Activated CD8-positive, alpha-beta memory T cell treated with anti-CD3 and anti-CD28 coated beads for 24 hours (primary cell): ENCODE data around the gene TEAD1.

ENCODE experiments used
- DNase-seq: peaks from one replicate; pipeline ENCODE4 v3.0.0-alpha.2; 2020

TEAD1 gene

DNA sequence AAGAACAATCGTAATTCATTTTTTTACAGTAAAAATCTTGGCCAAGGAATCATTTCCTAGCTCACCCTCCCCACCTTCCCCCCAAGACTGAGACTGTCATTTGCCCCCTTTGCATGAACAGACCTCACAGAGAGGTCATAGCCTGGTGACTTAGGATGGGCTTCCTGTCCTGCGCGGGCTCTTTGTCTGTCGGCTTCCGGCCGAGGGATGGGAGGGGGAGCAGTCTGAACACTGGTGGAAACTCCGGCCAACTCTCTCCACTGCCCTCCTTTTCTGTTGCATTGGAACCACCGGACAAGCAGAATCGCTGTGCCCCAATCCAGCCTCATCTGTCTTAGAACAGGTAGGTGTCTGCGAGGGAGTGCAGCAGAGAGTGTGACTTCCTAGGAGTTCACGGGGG, 41.7 kb downstream of the TEAD1 start:
- DNase-seq: no peak

DNA sequence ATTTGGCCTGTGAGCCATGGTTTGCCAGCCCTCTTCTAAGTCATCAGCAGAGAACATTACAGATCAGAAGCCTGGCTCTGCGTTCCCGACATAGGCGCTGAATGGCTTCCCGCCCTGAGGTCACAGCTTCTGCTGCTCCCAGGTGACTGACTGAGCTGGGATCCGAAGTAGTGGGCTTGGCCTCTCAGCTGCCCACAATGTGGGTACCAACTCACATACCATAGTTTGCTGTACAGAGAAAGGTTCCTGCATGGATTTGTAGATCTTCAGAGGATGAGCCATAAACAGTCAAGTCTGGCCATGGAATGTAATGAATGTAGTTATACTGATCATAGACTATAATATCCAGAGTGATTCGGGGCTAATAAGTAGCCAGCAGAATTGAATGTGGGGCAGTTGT, 42.6 kb downstream of the TEAD1 start:
- no peak for DNase-seq

DNA sequence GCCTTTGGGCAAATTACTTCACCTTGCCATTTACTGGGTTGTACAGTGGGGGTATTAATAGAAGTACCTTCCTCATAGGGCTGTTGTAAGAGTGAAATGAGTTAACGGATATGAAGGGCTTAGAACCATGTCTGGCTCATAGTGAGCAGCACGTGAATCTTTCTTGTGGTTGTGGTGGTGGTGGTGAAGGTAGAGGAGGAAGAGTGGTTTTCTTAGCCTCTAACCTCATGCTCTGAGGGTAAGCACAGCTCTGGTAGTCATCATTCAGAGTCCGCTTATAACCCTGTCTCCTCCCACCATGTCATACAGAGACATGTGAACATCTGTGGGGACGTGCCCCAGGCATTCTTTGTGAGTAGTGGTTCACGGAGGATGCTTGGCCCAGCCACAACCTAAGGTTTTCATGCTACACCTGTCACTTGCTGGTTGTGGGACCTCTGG, 43.6 kb downstream of the TEAD1 start:
- peak; percentile 60 for DNase-seq

DNA sequence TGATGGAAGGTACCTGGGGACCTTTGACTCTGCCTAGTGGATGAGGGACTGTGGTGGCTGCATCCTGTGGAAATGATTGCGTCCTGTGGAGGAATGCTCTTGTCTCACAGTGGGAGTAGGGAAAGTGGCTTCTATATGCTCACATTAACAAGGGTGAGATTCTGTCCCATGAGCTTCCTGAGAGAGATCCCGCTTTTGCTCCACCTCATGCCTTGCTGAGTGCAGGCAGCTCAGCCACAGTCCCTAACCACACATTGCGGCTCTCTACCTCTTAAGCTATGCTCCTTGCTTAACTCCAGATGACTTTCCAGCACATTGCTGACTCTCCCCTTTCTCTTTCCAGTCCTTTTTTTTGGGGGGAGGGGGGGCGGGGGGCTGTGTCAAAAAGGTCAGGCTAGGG, 45.0 kb downstream of the TEAD1 start:
- DNase-seq: no peak

DNA sequence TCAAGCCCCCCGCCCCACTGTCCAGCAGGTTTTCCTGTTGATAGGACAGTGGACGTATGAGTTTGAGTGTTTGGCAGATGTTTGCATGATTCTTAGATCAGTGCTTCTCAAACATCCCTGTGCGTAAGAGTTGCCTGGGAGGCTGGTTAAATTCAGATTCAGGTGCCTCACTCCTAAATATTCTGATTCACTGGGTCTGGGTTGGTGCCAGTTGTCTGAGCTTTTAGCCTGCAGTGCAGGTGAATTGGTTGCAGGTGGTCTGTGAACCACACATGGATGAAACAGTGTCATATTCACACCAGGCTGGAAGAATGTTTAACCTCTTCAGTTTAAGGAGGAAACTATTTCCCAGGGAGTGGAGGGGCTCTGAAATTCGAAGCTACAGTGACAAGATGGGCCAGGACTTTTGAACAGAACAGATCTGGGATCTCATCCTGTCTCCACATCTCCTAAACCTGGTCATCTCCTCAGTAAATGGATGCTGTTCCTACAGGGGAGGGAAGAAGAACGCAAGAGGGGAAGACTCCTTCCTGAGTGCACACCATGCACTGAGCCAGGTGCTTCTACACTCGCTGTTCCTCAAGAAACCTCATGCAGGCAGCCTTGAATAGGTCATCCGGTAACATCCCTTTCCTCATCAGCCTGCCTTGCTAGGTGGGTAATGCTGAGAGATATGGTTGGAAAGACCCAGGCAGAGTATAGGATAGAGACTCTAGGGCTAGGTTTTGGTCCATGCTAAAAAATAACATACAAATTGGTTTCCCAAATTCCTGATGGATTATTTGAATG, 47.8 kb downstream of the TEAD1 start:
- no peak for DNase-seq

DNA sequence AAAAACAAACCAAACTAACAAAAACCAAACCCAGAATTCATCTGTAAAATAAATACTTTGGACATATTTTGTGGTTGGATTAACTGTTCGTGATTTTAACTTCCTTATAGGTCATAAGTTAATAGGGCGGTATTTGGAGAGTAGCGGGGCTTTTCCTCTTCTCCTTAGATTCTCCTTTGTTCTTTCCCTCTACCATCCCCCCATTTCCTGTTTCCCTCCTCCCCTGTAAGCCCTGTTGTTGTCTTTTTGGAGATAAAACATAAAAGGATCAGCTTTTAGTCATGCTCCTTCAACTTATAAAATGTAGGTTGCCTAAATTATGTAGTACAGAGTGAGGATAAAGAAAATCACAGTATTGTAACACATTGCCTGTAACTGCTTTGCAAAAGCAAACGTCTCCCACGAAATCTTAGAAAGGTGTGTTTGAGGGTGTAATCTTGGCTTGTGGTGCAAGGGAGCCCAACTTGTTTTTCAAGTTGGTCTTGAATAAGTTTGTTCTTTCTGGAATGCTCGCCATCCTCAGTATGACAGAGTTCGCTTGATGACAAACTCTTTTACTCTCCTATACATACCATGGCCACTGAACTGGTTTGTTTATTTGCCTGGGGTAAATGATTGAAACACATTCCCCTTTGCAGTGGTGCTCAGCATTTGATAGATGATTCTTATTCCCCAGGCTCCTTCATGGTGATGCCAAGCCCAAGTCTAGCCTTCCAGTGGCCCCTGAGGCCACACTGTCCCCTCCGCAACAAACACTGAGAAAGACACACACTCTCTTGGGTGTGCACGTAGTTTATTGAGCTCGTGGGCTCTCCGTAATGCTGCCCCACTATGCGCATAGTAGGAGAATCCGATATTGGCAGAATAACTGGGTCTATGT, 49.4 kb downstream of the TEAD1 start:
- DNase-seq: no peak

DNA sequence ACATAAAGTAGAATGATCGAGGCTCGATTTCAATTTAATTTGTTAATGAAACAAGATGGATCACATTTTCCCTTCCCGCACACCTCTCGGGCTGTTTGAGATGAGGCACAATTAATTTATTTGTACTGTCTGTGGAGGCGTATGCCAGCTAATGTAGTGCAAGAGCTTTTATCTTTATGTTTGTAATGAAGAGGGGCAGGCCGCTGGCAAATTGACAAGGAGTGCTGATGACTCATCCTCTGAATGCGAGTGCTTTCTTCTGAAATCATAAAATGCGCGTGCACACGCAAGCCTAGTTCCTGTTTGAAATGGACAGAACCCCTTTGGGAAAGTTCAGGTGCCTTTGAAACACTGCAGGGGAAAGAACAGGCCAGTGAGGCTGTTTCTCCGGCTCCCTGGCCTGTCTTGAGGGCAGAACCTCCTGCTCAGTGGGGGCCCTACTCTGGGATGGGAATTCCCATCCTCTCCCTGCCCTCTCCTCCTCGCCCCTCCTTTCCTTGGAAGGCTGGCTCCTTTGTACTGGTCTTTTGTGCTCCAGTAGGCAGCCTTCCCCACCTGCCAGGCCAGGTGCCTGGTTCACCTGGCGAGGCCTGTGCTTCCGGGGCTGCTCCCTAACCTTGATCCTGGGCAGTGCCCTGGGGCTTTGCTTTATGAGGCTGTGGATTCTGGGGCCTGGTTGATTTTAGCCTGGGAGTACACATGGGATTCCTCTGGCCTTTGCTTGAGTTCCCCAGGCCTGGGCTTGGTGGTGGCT, 50.3 kb downstream of the TEAD1 start:
- no peak for DNase-seq

DNA sequence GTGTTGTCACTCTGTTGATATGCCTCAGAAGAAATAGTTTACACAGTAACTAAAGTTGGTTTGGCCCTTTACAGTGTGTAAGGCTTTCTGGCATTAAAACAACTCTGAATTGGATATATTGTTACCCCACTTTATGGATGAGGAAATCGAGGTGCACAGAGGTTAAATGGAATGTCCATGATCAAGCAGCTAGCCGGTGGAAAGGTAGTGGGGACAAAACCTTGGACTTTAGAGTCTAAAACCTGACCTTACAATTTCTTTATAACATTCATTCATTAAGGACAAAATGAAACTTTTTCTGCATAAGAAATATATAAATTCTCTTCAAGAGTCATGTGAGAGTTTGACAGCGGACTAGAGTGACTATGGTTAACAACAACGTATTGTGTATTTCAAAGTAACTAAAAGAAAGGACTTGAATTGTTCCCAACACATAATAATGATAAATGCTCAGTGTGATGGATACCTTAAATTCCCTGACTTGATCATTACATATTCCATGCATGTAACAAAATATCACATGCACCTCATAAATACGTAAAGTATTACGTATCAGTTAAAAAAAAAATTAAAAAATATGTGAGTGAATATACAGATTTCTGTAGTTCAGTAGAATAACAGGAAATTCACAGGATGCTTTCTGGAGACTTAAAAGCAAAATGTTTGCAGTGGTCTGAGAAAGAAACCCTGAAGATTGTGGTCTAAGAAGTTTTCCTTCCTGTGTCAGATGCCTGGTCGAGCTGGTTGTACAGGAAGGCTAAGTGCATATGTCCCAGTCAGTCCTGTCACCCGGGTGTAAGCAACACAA, 51.0 kb downstream of the TEAD1 start:
- no peak for DNase-seq

DNA sequence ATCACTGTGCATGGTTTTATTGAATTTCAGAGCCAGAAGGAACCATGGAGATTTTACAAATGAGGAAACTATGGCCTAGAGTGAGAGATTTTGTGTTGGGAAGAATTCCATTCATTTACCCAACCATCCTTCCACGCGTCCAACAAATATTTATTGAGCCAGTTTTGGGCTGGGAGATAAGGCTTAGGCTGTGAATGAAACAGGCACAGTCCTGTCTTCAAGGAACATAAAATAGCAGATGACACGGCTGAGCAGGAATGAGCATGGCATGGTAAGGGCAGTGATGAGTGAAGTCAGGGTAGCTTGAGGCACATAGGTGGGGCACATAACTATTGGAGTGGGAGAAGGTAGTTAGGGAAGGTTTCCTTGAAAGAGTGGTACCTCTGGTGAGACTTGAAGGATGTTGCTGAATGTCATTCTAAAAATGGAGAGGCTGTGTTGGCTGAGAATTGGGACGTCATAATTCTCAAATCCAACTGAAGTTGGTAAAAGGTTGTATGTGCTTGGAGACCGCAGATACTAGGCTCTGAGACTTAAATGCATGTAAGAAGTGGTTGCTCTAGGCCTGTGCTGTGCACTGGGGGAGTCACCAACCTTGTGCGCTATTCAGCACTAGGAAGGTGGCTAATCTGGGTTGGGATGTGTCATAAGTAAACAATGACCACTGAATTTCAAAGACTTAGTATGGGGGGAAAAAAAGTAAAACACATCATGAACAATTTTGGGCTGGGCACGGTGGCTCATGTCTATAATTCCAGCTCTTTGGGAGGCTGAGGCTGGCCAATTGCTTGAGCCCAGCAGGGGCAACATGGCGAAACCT, 51.9 kb downstream of the TEAD1 start:
- DNase-seq: no peak

DNA sequence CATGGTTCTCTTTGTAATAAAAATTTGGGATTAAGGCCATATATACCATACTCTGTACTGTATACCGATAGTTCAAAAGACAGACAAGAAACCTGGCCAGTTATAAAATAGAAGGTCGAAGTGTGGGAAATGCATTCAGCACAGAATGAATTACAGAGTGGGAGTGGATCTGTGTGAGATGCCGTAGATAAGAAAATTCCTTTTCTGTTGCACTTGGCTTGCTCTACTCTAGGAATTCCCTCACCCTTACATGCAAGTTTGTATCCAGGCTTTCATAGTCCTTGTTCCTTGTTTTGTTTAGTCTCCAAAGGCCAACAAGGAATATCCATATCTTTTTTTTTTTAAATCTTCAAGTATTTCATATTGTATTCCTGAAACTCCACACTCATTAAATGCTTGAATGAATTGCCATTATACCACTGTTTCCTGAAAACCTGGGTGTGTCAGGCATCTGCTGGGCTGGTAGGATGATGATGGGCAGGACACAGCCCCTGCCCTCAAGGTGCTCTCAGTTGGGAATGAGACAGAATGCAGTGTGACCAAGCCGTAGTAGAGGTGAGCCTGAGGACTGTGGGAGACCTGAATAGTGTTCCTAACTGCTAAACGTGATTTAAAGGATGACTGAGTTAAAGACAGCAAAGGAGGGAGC, 53.5 kb downstream of the TEAD1 start:
- DNase-seq: no peak

DNA sequence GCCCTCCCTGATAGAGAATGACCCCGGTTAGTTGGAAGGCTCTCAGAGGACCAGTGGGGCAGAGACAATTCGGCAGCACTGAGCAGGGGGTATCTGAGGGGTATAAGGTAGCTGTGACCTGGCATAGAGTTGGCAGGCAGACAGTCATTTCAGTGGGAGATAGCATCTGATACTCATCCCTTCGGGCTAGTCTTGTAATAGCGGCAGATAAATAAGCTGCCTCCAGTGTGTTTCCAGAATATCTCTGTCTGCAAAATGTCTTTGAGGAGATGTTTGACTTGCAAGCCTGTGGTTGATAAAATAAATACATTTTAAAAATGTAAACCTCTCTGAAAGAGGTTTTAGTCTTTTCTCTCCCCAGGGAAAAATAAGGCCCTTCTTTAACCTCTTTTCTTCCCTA, 54.2 kb downstream of the TEAD1 start:
- no peak for DNase-seq

DNA sequence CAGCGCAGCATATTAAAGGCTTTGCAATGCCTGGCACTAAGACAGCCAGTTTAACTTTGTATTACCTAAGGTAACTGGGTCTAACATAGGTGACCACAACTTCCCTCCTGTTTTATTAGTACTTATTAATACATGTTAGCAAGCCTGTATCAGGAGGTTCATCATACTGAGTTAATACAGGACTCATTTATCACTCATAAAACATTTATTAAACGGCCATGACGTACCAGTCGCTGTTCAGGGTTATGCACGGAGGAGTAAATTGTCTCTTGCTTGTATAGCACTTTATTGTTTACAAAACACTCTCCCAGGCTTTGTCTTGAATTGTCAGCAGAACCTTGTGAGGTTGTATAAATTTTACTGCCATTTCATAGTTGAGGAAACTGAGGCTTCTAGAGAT, 55.7 kb downstream of the TEAD1 start:
- DNase-seq: no peak

DNA sequence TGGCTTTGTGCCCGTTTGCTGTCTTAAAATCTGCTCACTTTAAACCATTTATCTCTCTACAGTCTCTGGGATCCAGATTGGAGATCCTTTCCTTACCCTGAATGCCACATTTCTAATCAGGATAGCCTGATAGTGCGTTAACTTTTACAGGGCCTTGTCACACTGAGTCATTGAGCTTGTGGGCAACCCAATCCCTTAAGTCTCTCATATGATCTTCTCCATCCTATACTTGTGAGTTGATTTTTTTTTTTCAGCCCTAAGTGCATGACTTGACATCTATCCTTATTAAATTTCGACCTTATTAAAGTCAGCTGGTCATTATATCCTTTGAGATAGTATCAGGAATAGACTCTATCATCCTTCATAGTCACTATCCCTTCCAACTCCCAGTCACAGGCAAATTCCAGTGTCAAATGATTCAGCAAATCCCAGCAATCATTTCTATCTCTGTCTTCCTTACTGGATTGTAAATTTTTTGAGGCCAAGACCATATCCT, 57.7 kb downstream of the TEAD1 start:
- no peak for DNase-seq

DNA sequence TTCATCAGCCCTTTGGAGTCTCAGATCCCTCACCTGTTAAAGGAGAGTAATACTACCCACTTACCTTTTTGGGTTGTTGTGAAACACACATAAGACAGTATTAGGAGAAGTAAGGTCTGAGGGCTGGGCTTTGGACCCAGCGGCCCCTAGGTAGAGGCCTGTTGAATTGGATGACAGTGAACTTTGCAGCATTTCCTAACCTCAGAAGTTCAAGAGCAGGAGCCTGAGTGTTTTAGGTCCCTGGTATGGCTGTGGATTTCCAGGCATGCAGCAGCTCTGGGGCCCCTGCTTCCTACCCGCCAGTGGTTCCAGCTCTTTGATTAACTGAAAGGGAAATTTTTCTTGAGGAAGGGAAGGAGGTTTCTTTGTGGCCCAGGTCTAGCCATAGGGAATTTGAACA, 58.9 kb downstream of the TEAD1 start:
- no peak for DNase-seq

DNA sequence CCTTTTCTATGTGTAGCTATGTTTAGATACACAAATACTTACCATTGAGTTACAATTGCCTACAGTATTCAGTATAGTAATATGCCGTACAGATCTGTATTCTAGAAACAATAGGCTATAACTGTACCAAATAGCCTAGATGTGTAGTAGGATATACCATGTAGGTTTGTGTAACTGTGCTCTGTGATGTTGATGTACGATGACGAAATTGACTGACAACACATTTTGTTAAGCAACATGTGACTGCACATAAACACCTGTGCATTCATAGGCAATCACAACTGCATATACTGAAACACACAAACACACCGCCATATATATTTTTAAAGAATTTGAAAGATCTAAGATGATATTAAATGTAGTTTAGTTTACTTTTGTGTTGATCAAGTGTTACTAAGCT, 60.4 kb downstream of the TEAD1 start:
- DNase-seq: no peak

DNA sequence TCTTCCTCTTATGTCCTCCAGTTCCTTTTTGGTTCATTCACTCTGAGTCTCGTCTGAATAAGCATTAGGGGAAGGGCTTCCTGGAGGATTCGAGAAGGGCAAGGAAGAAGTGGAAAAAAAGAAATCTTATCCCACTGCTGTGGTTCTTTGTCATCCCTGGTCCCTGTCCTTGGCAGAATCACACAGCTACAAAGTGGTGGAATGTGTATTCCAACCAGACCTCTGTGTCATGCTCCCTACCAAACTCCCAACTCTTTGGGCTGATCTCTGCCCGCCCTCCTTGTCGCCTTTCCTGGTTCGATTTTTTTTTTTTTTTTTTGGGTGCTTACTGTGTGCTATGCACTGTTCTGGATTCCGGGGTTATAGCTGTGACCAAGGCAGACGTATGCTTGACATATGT, 61.0 kb downstream of the TEAD1 start:
- no peak for DNase-seq

DNA sequence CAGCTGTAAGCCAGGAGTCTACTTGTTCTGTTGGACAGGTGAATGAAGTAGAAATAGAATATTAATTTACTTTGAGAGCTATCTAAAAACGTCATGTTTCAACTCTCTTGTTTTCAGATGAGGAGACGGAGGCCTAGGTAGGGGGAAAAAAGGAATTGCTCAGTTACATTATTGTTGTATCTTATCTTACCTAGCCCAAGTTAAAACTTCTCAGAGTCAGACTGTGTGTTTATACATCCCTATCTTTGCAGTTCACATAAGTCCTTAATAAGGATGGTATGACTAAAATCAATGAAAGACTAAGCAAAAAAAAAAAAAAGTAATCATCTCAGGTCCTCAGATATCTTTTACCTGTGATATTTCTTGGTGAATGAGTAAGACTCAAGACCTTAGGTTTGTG, 62.8 kb downstream of the TEAD1 start:
- DNase-seq: no peak

DNA sequence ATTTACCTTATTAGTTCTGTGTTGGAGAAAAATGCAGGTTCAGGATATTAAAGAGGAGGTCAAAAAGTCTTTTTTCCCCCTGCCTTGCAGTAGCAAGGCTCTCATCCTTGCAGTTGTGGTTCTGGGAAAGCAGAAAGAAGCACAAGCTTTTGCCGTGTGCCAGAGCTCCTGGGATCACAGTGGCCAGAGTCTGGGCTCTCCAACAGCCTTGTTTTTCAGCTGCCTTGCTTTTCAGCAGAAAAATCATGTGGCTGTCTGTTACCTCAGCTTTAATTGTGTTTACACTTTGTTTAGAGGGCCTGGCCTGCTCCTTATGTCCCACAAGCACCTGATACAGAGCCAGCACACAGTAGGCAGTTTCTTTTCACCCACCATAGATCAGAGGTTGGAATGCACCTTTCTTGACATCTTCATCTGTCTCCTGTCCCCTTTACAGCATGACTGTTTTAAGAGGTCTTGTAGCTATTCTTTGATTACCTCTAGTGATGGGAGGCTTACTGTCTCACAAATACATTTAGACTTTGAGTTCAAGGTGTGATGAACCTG, 67.5 kb downstream of the TEAD1 start:
- DNase-seq: no peak

DNA sequence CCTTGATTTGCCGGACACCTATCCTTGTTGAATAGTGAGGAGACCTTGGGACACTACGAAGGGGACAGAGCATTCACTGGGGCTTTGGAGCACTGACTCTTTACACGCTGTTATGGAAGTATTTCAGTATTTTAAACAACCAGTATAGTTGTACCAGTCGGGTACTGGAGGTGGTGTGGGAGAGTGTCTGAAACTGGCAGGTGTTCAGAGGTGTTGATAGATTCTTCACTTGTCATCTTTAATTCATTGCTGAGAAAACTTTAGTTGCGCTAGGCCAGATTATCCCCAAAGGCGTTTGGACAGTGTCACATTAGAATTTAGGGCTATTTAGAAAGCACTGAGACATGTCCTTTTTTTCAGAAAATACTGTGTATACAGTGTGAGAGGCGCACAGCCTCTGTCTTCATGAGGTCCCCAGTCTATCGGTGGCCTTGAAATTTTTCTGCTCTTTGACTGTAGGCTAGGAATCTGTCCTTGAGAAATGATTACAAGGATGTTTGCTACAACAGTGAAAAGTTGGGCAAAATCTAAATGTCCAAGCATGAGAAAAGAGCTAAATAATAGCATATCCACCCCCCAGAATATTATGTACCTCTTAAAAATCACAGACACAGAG, 69.7 kb downstream of the TEAD1 start:
- DNase-seq: no peak

DNA sequence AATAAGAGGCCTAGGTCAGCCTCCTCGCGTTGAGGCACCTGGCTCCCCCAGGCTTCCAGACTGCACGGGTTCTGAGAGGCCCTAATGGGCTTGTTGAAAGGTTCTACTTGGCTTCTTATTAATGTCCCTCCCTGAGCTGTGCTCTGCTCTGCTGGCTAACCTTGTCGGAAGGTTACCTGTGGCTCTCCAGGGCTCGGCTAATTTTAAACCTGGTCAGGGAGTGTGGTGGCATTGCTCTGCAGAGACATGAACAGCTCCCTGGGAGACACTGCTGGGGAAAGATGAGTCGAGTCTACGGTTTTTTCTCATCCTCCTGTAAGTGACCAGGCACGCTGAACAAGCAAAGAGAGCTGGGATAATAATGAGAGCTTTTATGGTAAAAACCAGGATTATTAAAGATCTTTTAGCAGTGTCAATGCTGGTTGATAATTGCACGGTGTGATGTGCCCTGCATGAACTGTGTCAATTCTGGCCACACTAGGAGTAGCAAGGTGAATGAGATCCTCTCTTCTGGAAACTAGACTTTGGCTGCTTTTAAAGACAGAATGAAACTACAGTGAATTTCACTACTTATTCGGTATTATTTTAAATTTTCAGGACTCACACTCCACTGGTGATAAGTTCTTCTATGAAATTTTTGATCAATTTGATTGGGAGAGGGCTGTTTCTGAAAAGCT, 70.7 kb downstream of the TEAD1 start:
- no peak for DNase-seq
